Smooth muscle cell (in vitro differentiated cells): ENCODE results near the gene OSTN. TPM values are rescaled to one million over a fixed set of nuclear protein-coding genes. Genes with fewer than 3 reads are reported as not detected.

Experiments
- DNase-seq: peaks from one replicate; lab custom pipeline; 2025; ENCODE audit not compliant: unreplicated experiment; lab: John Stamatoyannopoulos, UW
- H2AFZ ChIP-seq: fragments of 200-600 bp; sonication (generic); 2 replicates; pipeline ENCODE4 v1.6.0; 2016; ENCODE audit warnings: antibody characterized with exemption, low read depth, mild to moderate bottlenecking
- H3F3A ChIP-seq: fragments of 200-600 bp; sonication (generic); 2 replicates; pipeline ENCODE4 v1.6.0; 2017; ENCODE audit warnings: antibody characterized with exemption, low read depth
- H3K27ac ChIP-seq: fragments of 200-600 bp; sonication (generic); 2 replicates; pipeline ENCODE4 v1.5.1; 2016; ENCODE audit warnings: low read depth, mild to moderate bottlenecking
- H3K27me3 ChIP-seq: fragments of 200-600 bp; sonication (generic); 2 replicates; pipeline ENCODE4 v1.6.1; 2016; ENCODE audit warnings: low read depth, mild to moderate bottlenecking
- H3K36me3 ChIP-seq: fragments of 200-600 bp; sonication (generic); 2 replicates; pipeline ENCODE4 v1.5.1; 2016; ENCODE audit warnings: low read depth
- H3K4me1 ChIP-seq: fragments of 200-600 bp; sonication (generic); 2 replicates; pipeline ENCODE4 v1.5.1; 2016; ENCODE audit warnings: low read depth
- H3K4me2 ChIP-seq: fragments of 200-600 bp; sonication (generic); 2 replicates; pipeline ENCODE4 v1.6.0; 2016; ENCODE audit warnings: mild to moderate bottlenecking
- H3K4me3 ChIP-seq: fragments of 200-600 bp; sonication (generic); 2 replicates; pipeline ENCODE4 v1.5.1; 2016; ENCODE audit warnings: mild to moderate bottlenecking
- H3K79me2 ChIP-seq: fragments of 200-600 bp; sonication (generic); 2 replicates; pipeline ENCODE4 v1.6.0; 2016; ENCODE audit warnings: low read depth, mild to moderate bottlenecking
- H3K9ac ChIP-seq: fragments of 200-600 bp; sonication (generic); 2 replicates; pipeline ENCODE4 v1.6.0; 2016; ENCODE audit warnings: low read depth
- H3K9me3 ChIP-seq: fragments of 200-600 bp; sonication (generic); replicated peaks from 2 replicates; pipeline ENCODE4 v1.5.1; 2016; ENCODE audit warnings: low read depth
- H4K20me1 ChIP-seq: fragments of 200-600 bp; sonication (generic); 2 replicates; pipeline ENCODE4 v1.6.0; 2016; ENCODE audit warnings: low read depth
- CTCF ChIP-seq: fragments of 200-600 bp; sonication (generic); IDR thresholded peaks from 2 replicates; pipeline ENCODE4 v1.5.1; 2017; ENCODE audit warnings: borderline replicate concordance, mild to moderate bottlenecking, antibody characterized with exemption; ENCODE audit not compliant: insufficient read depth, poor library complexity, severe bottlenecking
- WGBS: methylation state at CpG from one replicate; pipeline ENCODE4 v1.1.7; 2016; ENCODE audit warnings: low lambda C conversion rate; 5-methylcytosine and 5-hydroxymethylcytosine counted together
- polyA plus RNA-seq: library from polyadenylated mRNA; unstranded; fragments of >200 nt; fragmentation: Nextera tagmentation; extraction: Ambion mirVana; gene quantifications from 2 replicates; pipeline ENCODE4 v1.2.1, GENCODE V29; 2016
- total RNA-seq: library from RNA; depleted of rRNA; stranded (reverse); fragments of >200 nt; gene quantifications from 2 replicates; pipeline ENCODE4 v1.2.3, GENCODE V29; 2014

Gene OSTN
- total and polyA plus RNA-seq, 2 experiments from 2014 or later = 0.40 to 1.3 TPM

- Histone ChIP-seq H4K20me1 (no peaks in the 10 kb centered on the region), H3K79me2 (no peaks in the 10 kb centered on the region), H3K4me3 (no peak overlapping the region), H3K4me2 (no peak overlapping the region), H3F3A (no peaks in the 10 kb centered on the region), H3K36me3 (no peaks in the 10 kb centered on the region), H3K27ac (no peak overlapping the region), H3K4me1 (no peaks in the 10 kb centered on the region), H3K9ac (no peak overlapping the region), H3K9me3 (no peaks in the 10 kb centered on the region), H3K27me3 (no peaks in the 10 kb centered on the region), H2AFZ (no peak overlapping the region)
- no peak for TF ChIP-seq CTCF
- WGBS = 98% methylated on average over 2 of the region's 2 CpGs
- DNase-seq = no peak
Observed at GRCh38 chr3:191283400-191283799, 84.4 kb downstream of the OSTN start.

GRCh38 chr3:191290311-191291025, 91.4 kb downstream of the OSTN start:
- H3K27me3 ChIP-seq = no peaks in the 10 kb centered on the region
- no peaks in the 10 kb centered on the region for H3K79me2 ChIP-seq
- H3K36me3 ChIP-seq = no peaks in the 10 kb centered on the region
- no peaks in the 10 kb centered on the region for H4K20me1 ChIP-seq
- no peak overlapping the region for H3K4me2 ChIP-seq
- TF ChIP-seq CTCF = no peak
- H3K4me3 ChIP-seq = no peak overlapping the region
- no peak for DNase-seq
- H3K9me3 ChIP-seq = no peaks in the 10 kb centered on the region
- WGBS = 86% methylated on average over 4 of the region's 4 CpGs
- H3K9ac ChIP-seq = no peak overlapping the region
- no peak overlapping the region for H3K27ac ChIP-seq
- peak overlapping the region; percentile 67 for H2AFZ ChIP-seq
- no peaks in the 10 kb centered on the region for H3F3A ChIP-seq
- H3K4me1 ChIP-seq = no peaks in the 10 kb centered on the region

GRCh38 chr3:191292243-191293015, 93.4 kb downstream of the OSTN start:
- Histone ChIP-seq H3K9me3 (no peaks in the 10 kb centered on the region), H3K4me2 (no peak overlapping the region), H3K79me2 (no peaks in the 10 kb centered on the region), H3K4me3 (no peak overlapping the region), H3K9ac (no peak overlapping the region), H4K20me1 (no peaks in the 10 kb centered on the region), H2AFZ (no peak overlapping the region), H3K4me1 (no peaks in the 10 kb centered on the region), H3K36me3 (no peaks in the 10 kb centered on the region), H3F3A (no peaks in the 10 kb centered on the region), H3K27ac (no peak overlapping the region), H3K27me3 (no peaks in the 10 kb centered on the region)
- no peak for TF ChIP-seq CTCF
- DNase-seq = no peak
- WGBS = 86% methylated on average over 5 of the region's 5 CpGs
